Activated T-helper 1 cell treated with anti-CD3 and anti-CD28 coated beads, Interleukin-2, amount 50 U/mL, for 16 hours (primary cell): ENCODE measurements around the gene SNUPN.

Experiments
- DNase-seq, 2 donors: peaks; one replicate each; pipeline ENCODE4 v3.0.0-alpha.2; 2020; ENCODE audit warnings: low read depth in 1 of 2, low spot score in 1 of 2

SNUPN gene

DNA sequence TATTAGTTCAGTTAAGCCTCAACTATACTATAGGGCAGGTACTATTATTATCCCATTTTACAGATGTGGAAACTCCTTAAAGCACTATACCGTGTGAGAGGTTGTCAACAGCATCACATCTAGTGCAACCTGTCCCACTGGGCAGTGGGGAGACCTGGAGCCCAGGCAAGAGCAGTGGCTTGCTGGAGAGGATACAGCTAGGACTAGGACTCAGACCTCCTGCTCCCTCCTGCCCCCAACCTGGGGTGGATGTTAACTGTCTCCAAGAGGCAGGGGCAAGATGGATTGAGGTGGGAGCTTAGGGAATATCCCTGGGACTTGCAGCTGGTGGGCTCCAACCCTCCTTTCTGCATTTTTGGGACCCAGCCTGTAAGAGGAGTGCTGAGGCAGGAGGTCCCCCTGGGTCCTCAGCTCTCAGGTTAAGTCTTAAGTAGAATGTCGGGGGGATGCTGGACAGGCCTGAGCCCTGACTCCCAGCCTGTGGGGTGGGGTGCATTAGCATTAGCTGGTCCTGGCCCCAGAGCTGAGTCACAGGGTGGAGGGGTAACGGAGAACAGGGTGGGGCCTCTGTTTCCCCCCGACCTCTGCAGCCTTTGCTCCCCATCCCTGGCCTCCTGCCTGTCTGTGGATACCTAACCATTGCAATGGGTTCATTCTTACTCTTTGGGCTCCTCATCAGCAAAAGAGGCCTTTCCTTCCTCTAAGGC, 28.8 kb upstream of the SNUPN start:
- no peak for DNase-seq

GRCh38 chr15:75653347-75653913, 27.9 kb upstream of the SNUPN start:
- DNase-seq = no peak

DNA sequence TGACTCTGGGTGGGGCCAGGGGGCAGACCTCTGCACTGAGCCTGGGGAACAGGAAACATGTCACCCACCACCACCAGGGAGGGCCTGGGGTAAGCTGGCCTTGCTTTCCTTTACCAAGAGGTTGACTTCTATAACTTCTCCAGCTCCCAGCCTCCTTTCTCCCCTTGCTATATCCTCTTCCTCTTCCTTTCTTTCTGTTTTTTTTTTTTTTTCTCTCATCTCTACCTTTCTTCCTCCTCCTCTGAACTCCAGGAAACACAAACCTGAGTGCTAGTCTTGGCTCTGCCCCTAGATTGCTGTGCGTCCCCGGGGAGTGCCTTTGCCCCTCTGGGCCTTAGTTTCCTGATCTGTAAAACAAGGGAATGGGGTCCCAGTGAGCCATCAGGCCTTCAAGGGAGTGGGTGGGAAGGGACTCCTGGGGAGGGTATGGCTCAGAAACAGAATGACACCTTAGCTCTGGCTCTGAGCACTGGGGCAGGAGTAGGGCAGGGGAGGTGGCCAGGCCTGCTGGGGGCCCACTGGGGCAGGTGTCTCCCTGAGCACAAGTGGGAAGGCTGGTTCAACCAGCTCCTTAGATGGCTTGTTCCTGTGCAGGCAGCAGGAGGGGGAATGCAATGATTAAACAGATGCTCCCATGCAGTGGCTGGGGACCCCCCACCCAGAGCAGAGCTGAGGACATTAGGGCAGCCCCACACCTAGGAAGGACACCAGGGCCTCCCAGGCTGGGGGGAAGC, 26.5 kb upstream of the SNUPN start:
- DNase-seq = no peak

DNA sequence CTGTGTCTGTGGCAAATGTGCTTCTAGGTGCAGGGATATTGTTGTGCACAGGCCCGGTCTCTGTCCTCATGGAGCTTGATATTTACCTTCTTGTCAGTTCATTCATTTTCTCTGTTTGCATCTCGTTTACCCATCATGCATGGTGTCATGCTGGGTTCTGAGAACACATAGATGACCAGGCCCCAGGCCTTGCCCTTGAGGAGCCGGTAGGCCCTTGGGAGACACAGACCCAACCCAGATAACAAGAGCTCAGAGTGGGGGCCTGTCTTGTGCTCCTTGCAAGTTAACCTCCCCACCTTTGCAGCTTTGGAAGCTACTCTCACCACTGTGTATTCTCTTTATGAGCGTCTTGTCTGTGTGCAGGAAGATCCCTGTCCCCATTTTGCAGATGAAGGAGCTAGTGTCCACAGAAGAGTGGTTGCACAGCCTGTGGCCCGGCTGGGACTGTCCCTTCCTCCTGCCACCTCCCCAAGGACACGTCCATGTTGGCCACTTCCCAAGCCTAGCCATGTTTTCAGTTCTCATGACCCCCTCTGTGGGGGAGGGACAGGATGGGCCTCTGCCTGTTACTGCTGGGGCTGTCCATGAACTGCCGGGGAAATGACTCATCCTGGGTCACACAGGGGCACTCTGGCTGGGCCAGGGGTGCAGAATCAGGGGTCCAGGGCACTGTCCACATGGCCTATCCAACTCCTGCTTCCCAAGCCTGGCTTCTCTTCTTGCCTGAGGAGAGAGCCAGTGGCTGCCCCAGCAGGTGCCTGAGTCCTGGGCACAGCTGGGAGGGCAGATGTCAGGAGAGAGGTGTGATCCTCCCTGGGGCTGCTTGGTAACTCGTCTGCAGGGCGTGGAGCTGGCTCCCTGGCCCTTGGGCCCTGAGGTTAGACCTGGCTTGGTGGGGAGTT, 25.6 kb upstream of the SNUPN start:
- no peak for DNase-seq

GRCh38 chr15:75649848-75650247, 24.3 kb upstream of the SNUPN start:
- no peak for DNase-seq

GRCh38 chr15:75649045-75649761, 23.7 kb upstream of the SNUPN start:
- DNase-seq = no peak

DNA sequence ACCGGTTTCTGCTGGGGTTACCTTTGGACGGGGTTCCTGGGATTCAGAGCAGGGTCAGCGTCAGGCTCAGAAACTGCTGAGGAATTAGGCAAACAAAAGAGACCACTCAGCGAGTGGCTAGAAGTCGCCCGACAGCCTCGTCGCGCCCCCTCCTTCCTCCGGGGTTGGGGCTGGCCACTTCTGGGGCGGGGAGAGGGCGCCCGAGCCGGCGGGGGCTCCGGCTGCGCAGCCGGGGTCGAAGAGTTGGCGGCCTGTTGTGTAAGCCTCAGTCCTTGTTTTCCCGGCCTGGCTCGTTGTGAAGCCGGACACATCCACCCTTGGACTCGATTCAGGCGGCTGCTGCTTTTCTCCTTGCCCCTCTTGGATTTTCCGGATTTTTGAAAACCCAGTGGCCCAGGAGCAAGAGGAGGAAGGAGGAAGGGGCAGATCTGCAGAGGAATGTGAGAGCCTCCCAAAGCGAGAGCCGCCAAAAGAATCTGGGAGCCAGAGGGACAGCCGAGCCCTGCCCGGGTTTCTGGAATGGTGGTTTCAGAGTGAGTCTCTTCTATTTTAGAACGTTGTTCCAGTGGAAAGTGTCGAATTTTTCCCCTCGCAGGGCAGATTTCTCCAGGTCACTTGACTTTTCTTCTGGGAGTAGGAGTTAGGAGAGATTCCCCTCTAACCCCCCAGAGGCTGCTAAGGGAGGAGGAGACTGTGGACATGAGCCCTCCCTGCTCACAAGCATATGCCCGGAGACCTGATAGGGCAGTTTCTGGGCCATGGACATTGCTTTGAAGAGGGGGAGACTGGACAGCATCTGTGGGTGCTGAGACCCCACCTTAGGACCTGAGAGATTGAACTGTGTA, 22.9 kb upstream of the SNUPN start:
- DNase-seq = no peak

GRCh38 chr15:75647370-75648155, 22.0 kb upstream of the SNUPN start, which contains the start of gene SNX33:
Gene SNX33 (plus strand): TSS chr15:75647912. CDS start chr15:75649103, 1,191 bp downstream.
- peak in 1 of 2 donors; percentile 48 for DNase-seq

- DNase-seq = no peak
Observed at GRCh38 chr15:75646944-75647364, 21.4 kb upstream of the SNUPN start.

DNA sequence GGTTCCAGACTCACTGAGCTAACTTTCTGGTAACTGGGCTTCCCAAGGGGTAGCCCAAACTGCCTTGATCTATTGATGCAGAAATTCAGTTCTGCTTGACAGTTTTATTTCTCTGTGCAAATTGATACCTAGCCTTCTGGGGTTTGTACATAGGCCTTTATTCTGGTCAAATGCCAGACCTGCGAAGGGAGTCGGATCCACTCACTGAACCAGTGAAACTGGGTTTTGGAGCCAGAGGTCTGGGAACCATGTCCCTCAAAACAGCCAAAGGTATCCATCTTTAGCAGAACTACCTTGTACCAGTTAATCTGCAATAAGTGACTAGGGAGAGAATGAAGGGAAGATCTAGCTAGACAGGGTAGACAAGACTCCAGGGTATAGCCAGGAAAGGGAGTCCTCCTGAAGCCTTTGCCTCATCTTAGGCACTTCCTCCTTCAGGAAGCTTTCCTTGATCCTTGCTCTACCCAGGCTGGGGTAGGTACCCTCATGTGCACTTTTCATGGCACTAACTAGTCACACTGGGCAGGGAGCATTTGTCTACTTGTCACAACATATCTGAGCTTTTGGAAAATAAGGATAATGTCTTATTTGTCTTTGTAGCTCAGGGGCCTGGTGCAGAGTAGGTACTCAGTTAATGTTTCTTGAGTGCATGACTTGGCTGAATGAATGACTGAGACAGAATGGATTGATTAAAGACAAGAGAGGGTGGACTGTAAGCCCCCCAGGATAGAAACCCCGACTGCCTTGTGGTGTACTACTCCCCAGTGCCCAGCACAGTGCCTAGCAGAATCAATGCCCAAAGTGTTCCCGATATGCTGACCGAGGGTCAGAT, 20.8 kb upstream of the SNUPN start:
- no peak for DNase-seq

DNA sequence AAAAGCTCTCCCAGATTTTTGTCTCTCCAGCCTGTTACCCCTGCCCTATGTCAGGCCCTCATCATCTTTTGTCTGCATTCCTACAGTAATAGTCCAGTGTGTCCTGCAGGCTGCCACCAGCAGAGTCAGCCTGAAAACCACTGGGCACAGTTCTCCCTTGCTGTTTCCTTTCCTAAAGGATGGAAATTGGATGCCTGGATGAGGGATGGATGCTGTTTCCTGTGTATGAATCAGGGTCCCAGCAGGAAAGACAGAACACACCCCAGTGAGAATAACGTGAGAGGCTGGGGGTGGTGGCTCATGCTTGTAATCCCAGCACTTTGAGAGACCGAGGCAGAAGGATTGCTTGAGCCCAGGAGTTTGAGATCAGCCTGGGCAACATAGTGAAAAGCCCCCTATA, 18.9 kb upstream of the SNUPN start:
- no peak for DNase-seq

- DNase-seq = no peak
Observed at GRCh38 chr15:75641603-75642002, 16.1 kb upstream of the SNUPN start.

- no peak for DNase-seq
Observed at GRCh38 chr15:75641179-75641503, 15.6 kb upstream of the SNUPN start.

DNA sequence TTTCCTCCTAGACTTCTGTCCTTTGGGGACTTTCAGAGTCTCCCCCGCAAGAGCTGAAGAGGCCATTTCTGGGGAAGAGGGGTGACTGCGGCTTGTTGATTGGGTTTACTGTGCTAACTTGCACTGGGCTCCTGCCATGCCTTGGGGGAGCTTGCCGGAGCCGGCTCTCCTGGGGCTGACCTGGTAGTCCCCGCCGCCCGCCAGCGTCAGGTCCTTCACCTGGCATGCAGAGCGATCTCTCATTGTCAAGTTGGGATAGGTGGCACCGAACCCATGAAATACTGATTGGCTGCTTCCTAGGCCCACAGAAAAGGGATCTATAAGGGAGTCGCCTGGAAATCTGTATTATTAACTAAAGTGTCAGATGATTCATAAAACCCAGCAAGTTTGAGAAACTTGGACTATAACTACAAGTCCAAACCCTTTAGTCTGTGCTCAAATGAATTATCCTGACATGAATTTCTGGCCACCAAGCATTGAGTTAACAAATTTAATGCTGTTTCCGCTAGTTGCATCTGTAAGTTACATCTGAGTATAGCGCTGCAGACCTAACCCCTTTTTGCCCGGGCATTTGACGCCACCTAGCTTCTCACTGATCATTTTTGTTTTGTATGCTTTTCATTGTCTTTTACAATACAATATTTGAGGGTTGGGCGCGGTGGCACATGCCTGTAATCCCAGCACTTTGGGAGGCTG, 15.1 kb upstream of the SNUPN start:
- DNase-seq = peak; percentile 17 to 27

- DNase-seq = peak; percentile 85 to 87
Observed at GRCh38 chr15:75639709-75640482, 14.4 kb upstream of the SNUPN start, which contains the start of gene IMP3. Gene IMP3 (minus strand): TSS chr15:75640224. CDS start chr15:75640168, 56 bp downstream.

DNA sequence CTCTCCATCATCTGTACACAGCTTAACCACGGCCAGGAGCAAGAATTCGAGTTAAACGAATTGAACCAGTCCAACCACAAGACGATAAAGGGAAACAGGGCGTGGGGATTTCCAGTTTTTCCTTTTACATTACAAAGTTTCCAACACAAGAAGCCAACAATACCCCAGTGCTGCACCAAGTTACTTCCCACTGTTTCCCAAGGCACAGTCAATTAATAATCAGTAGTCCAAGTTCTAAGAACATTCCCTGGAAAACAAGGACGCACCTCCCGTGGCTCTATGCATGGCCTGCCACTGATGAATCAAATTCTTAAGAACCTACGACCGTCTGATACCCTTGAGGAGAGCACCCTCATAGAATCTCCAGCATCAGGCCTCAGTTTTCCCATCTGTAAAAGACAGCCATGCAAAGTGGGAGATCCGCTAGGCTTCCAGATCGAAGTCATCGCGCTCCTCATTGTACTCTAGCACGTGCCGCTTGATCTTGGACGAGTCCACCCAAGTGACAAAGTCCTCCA, 13.7 kb upstream of the SNUPN start:
- DNase-seq = no peak
